Upper lobe of left lung (tissue), 6 donors: ENCODE data around the gene STMP1. TPM values are rescaled to one million over a fixed set of nuclear protein-coding genes. Genes with fewer than 3 reads are reported as not detected.

Source experiments
- ATAC-seq, 2 donors: fragments of 200-7000 bp; cut with Tn5 transposase; one replicate each; pipeline ENCODE4 v1.9.1; 2022; ENCODE audit warnings: mild to moderate bottlenecking in 2 of 2, moderate library complexity in 2 of 2; ENCODE audit not compliant: low FRiP score in 2 of 2
- DNase-seq, 2 donors: peaks; one replicate each; pipeline ENCODE4 v3.0.0-alpha.2; 2019 to 2020
- H3K27ac ChIP-seq, 4 donors: fragments of 200-600 bp; sonication (generic); one replicate each; pipeline ENCODE4 v1.5.1; 2016 to 2019
- H3K27me3 ChIP-seq, 4 donors: fragments of 200-600 bp; sonication (generic); one replicate each; pipeline ENCODE4 v1.5.1; 2017 to 2019
- H3K36me3 ChIP-seq, 4 donors: fragments of 200-600 bp; sonication (generic); one replicate each; pipeline ENCODE4 v1.5.1; 2016 to 2019
- H3K4me1 ChIP-seq, 4 donors: fragments of 200-600 bp; sonication (generic); one replicate each; pipeline ENCODE4 v1.5.1; 2018 to 2019
- H3K4me3 ChIP-seq, 4 donors: fragments of 200-600 bp; sonication (generic); one replicate each; pipeline ENCODE4 v1.5.1; 2017 to 2019; ENCODE audit warnings: mild to moderate bottlenecking in 2 of 4, moderate library complexity in 1 of 4
- H3K9me3 ChIP-seq, 4 donors: fragments of 200-600 bp; sonication (generic); one replicate each; pipeline ENCODE4 v1.5.1; 2018 to 2019
- CTCF ChIP-seq, 6 experiments: fragments of 450-650 bp in 4 of 6; fragments of 200-600 bp in 2 of 6; sonication (generic) in 2 of 6; IDR thresholded peaks; one replicate each; pipeline ENCODE4 v1.5.1; 2016 to 2019; ENCODE audit warnings: antibody characterized with exemption in 6 of 6
- EP300 ChIP-seq, 4 donors: sonication (generic); formaldehyde crosslinking; IDR thresholded peaks; one replicate each; pipeline ENCODE4 v1.5.1; 2017; ENCODE audit warnings: antibody characterized with exemption in 4 of 4, control low read depth in 2 of 4
- POLR2A ChIP-seq, 4 donors: fragments of 450-650 bp; IDR thresholded peaks; one replicate each; pipeline ENCODE4 v1.5.1; 2016 to 2017; ENCODE audit warnings: antibody characterized with exemption in 4 of 4, mild to moderate bottlenecking in 2 of 4
- POLR2AphosphoS5 ChIP-seq, 2 donors: sonication (generic); formaldehyde crosslinking; IDR thresholded peaks; one replicate each; pipeline ENCODE4 v1.5.1; 2017; ENCODE audit warnings: antibody characterized with exemption in 2 of 2
- WGBS, 2 donors: methylation state at CpG; one replicate each; pipeline ENCODE4 v1.1.5; 2017 to 2018; 5-methylcytosine and 5-hydroxymethylcytosine counted together
- total RNA-seq, 6 donors: library from RNA; depleted of rRNA in 4 of 6; stranded (reverse); fragments of >200 nt in 4 of 6; gene quantifications; one replicate each; pipeline versions ENCODE4 v1.1.0 to v1.2.1, GENCODE V29; 2016 to 2021
- donor health status: DM: no; HTN: no; CAD: no; lungs with moderate emphysema.
- donor health status: DM: no; HTN: yes; CAD: no; lungs with severe emphysema.

STMP1 gene
- total RNA-seq, 6 donors from 2014 or later, result 7.5 to 23.8 (median 20.4) TPM

GRCh38 chr7:135711139-135711469 lies 48.8 kb downstream of the STMP1 start:
- WGBS, 2 donors, result 60 to 87% methylated on average over 4 to 8 of the region's 8 CpGs
- ATAC-seq (no peak), DNase-seq (no peak)
- no peaks in the 10 kb centered on the region for H3K27me3 ChIP-seq
- no peaks in the 10 kb centered on the region for H3K36me3 ChIP-seq
- H3K9me3 ChIP-seq, result no peaks in the 10 kb centered on the region
- TF ChIP-seq POLR2AphosphoS5 (IDR thresholded peaks at IDR 0.05) (no peak), POLR2A (IDR thresholded peaks at IDR 0.05) (no peak), CTCF (IDR thresholded peaks at IDR 0.05) (no peak), EP300 (IDR thresholded peaks at IDR 0.05) (no peak)
- H3K4me1 ChIP-seq, result peaks cover 0 to 12% (median 3%) of the 10 kb centered on the region in 4 donors
- no peak overlapping the region for H3K27ac ChIP-seq
- H3K4me3 ChIP-seq, result no peak overlapping the region

GRCh38 chr7:135712182-135712782 lies 50.0 kb downstream of the STMP1 start:
- TF ChIP-seq POLR2A (IDR thresholded peaks at IDR 0.05) (no peak), POLR2AphosphoS5 (IDR thresholded peaks at IDR 0.05) (no peak), CTCF (IDR thresholded peaks at IDR 0.05) (no peak), EP300 (IDR thresholded peaks at IDR 0.05) (no peak)
- H3K4me1 ChIP-seq, result peaks cover 0 to 10% (median 3%) of the 10 kb centered on the region in 4 donors
- H3K9me3 ChIP-seq, result no peaks in the 10 kb centered on the region
- WGBS, 2 donors, result 65 to 77% methylated on average over 4 of the region's 4 CpGs
- H3K36me3 ChIP-seq, result no peaks in the 10 kb centered on the region
- H3K27me3 ChIP-seq, result no peaks in the 10 kb centered on the region
- no peak for ATAC-seq
- H3K4me3 ChIP-seq, result no peak overlapping the region
- H3K27ac ChIP-seq, result no peak overlapping the region
- no peak for DNase-seq

- Histone ChIP-seq H3K27me3 (no peaks in the 10 kb centered on the region), H3K36me3 (no peaks in the 10 kb centered on the region), H3K4me3 (no peak overlapping the region), H3K27ac (no peak overlapping the region), H3K4me1 (peaks cover 0 to 6% (median 3%) of the 10 kb centered on the region in 4 donors), H3K9me3 (no peaks in the 10 kb centered on the region)
- ATAC-seq, result no peak
- TF ChIP-seq POLR2AphosphoS5 (IDR thresholded peaks at IDR 0.05) (no peak), EP300 (IDR thresholded peaks at IDR 0.05) (no peak), CTCF (IDR thresholded peaks at IDR 0.05) (no peak), POLR2A (IDR thresholded peaks at IDR 0.05) (no peak)
- 49 to 56% methylated on average over 7 of the region's 7 CpGs for WGBS, 2 donors
- no peak for DNase-seq
Observed at GRCh38 chr7:135712796-135713195, 50.5 kb downstream of the STMP1 start.

GRCh38 chr7:135713836-135714470 lies 51.6 kb downstream of the STMP1 start:
- no peak overlapping the region for H3K4me3 ChIP-seq
- no peak for TF ChIP-seq CTCF (IDR thresholded peaks at IDR 0.05)
- no peak for TF ChIP-seq EP300 (IDR thresholded peaks at IDR 0.05)
- TF ChIP-seq POLR2AphosphoS5 (IDR thresholded peaks at IDR 0.05), result no peak
- no peak for TF ChIP-seq POLR2A (IDR thresholded peaks at IDR 0.05)
- no peaks in the 10 kb centered on the region for H3K27me3 ChIP-seq
- no peak for ATAC-seq
- H3K4me1 ChIP-seq, result peaks cover 0 to 6% (median 3%) of the 10 kb centered on the region in 4 donors
- H3K9me3 ChIP-seq, result no peaks in the 10 kb centered on the region
- 85 to 89% methylated on average over 2 to 4 of the region's 4 CpGs for WGBS, 2 donors
- DNase-seq, result no peak
- H3K27ac ChIP-seq, result no peak overlapping the region
- no peaks in the 10 kb centered on the region for H3K36me3 ChIP-seq
